GM15510 (cell line): Measurements from ENCODE around the gene MGAT4B.

ENCODE experiments used
- POLR2A ChIP-seq: IDR thresholded peaks from 3 replicates; pipeline ENCODE4 v1.6.1; 2011; ENCODE audit warnings: borderline replicate concordance; ENCODE audit not compliant: insufficient read length; ENCODE audit errors: extremely low read depth

The MGAT4B gene

GRCh38 chr5:179829732-179830435, 23.2 kb upstream of the MGAT4B start:
- no peak for TF ChIP-seq POLR2A

GRCh38 chr5:179828756-179829421, 22.2 kb upstream of the MGAT4B start:
- no peak for TF ChIP-seq POLR2A

- TF ChIP-seq POLR2A: no peak
Observed at GRCh38 chr5:179827680-179828079, 21.0 kb upstream of the MGAT4B start.

- no peak for TF ChIP-seq POLR2A
Observed at GRCh38 chr5:179825655-179826182, 19.1 kb upstream of the MGAT4B start.

GRCh38 chr5:179824745-179825112, 18.1 kb upstream of the MGAT4B start:
- no peak for TF ChIP-seq POLR2A

GRCh38 chr5:179823937-179824744, 17.5 kb upstream of the MGAT4B start:
- TF ChIP-seq POLR2A: no peak

GRCh38 chr5:179822444-179822990, 15.9 kb upstream of the MGAT4B start:
- no peak for TF ChIP-seq POLR2A

GRCh38 chr5:179822059-179822432, 15.4 kb upstream of the MGAT4B start:
- TF ChIP-seq POLR2A: no peak

- TF ChIP-seq POLR2A: peak; percentile 44
Observed at GRCh38 chr5:179821298-179822058, 14.8 kb upstream of the MGAT4B start.

GRCh38 chr5:179820483-179821297, 14.0 kb upstream of the MGAT4B start, which contains the start of gene SQSTM1:
SQSTM1 (plus strand) TSS chr5:179820905; CDS start chr5:179820937, 32 bp downstream.
- peak; percentile 99 for TF ChIP-seq POLR2A

GRCh38 chr5:179820127-179820482, 13.4 kb upstream of the MGAT4B start:
- no peak for TF ChIP-seq POLR2A

- no peak for TF ChIP-seq POLR2A
Observed at GRCh38 chr5:179819296-179820126, 12.8 kb upstream of the MGAT4B start.
